ENCODE measurements around the gene PWWP2B. TPM values are rescaled to one million over a fixed set of nuclear protein-coding genes. Genes with fewer than 3 reads are reported as not detected.

PWWP2B gene
- total RNA-seq, 1 experiment from 2014 or later: 12.2 TPM

- Mint-ChIP-seq H3K4me3 (no peak overlapping the region), H3K27me3 (ENCODE audit: low read depth) (peaks cover 4% of the 10 kb centered on the region; the same call in 1 of the 2 replicates), H3K9me3 (no peaks in the 10 kb centered on the region), H3K27ac (no peak overlapping the region), H3K36me3 (no peaks in the 10 kb centered on the region), H3K4me1 (peaks cover 20% of the 10 kb centered on the region)
- ATAC-seq (peak; percentile 5; the same call in 1 of the 2 replicates), DNase-seq (ENCODE audit: low spot score) (no peak)
- CTCF ChIA-PET: interaction anchor here (0.7 to 0.8 kb wide), 3 partner anchors 11 to 52 kb away, joined by 3 to 5 read pairs (median 4); no protein-coding TSS in a partner anchor
- POLR2A ChIA-PET: no interaction called here
- TF ChIP-seq CREM (CRISPR knock-in tag; IDR thresholded peaks at IDR 0.05): no peak
- TF ChIP-seq ZNF121 (CRISPR knock-in tag; IDR thresholded peaks at IDR 0.05): peak; percentile 97
Observed at GRCh38 chr10:132400041-132400546, 3.1 kb downstream of the PWWP2B start.

GRCh38 chr10:132400547-132401151 lies 3.6 kb downstream of the PWWP2B start:
- Mint-ChIP-seq H3K4me3 (no peak overlapping the region), H3K27me3 (ENCODE audit: low read depth) (peaks cover 4% of the 10 kb centered on the region; the same call in 1 of the 2 replicates), H3K27ac (peak overlapping the region; percentile 70; the same call in 1 of the 2 replicates), H3K36me3 (peaks cover 2% of the 10 kb centered on the region; the same call in 1 of the 2 replicates), H3K4me1 (peaks cover 22% of the 10 kb centered on the region), H3K9me3 (no peaks in the 10 kb centered on the region)
- no peak for ATAC-seq
- ChIA-PET POLR2A (no interaction called here), CTCF (no interaction called here)
- TF ChIP-seq PRDM15 (CRISPR knock-in tag; IDR thresholded peaks at IDR 0.05) (peak; percentile 95), TCF7 (CRISPR knock-in tag; IDR thresholded peaks at IDR 0.05; ENCODE audit: low read depth) (no peak)
- no peak for DNase-seq (ENCODE audit: low spot score)

GRCh38 chr10:132401401-132402118 lies 4.6 kb downstream of the PWWP2B start:
- POLR2A ChIA-PET: no interaction called here
- ATAC-seq (no peak), DNase-seq (ENCODE audit: low spot score) (no peak)
- H3K9me3 Mint-ChIP-seq: no peaks in the 10 kb centered on the region
- H3K4me1 Mint-ChIP-seq: peaks cover 26% of the 10 kb centered on the region
- TF ChIP-seq ZNF121 (CRISPR knock-in tag; IDR thresholded peaks at IDR 0.05): no peak
- no peak for TF ChIP-seq ZBTB43 (CRISPR knock-in tag; IDR thresholded peaks at IDR 0.05)
- TF ChIP-seq ESRRA (CRISPR knock-in tag; IDR thresholded peaks at IDR 0.05; ENCODE audit: borderline replicate concordance): no peak
- no peak for TF ChIP-seq NR3C1 (CRISPR knock-in tag; conservative IDR thresholded peaks at IDR 0.05; ENCODE audit: low read depth)
- no peak for TF ChIP-seq ZSCAN18 (CRISPR knock-in tag; IDR thresholded peaks at IDR 0.05)
- no peak for TF ChIP-seq RORB (CRISPR knock-in tag; IDR thresholded peaks at IDR 0.05)
- TF ChIP-seq ZBTB21 (CRISPR knock-in tag; IDR thresholded peaks at IDR 0.05; ENCODE audit: borderline replicate concordance): no peak
- no peak for TF ChIP-seq FOXP4 (CRISPR knock-in tag; IDR thresholded peaks at IDR 0.05)
- H3K4me3 Mint-ChIP-seq: no peak overlapping the region
- peaks cover 4% of the 10 kb centered on the region; the same call in 1 of the 2 replicates for H3K27me3 Mint-ChIP-seq (ENCODE audit: low read depth)
- CTCF ChIA-PET: no interaction called here
- H3K36me3 Mint-ChIP-seq: peaks cover 6% of the 10 kb centered on the region; the same call in 1 of the 2 replicates
- no peak overlapping the region for H3K27ac Mint-ChIP-seq

All from WTC11 (cell line).